Measurements from ENCODE around the gene PTS. TPM values are rescaled to one million over a fixed set of nuclear protein-coding genes. Genes with fewer than 3 reads are reported as not detected.
A peak's percentile ranks its signal among the peaks of the same experiment; 100 is the strongest.

PTS gene
- total RNA-seq, 4 donors from 2014 or later = 24.3 to 40.0 (median 38.3) TPM

DNA sequence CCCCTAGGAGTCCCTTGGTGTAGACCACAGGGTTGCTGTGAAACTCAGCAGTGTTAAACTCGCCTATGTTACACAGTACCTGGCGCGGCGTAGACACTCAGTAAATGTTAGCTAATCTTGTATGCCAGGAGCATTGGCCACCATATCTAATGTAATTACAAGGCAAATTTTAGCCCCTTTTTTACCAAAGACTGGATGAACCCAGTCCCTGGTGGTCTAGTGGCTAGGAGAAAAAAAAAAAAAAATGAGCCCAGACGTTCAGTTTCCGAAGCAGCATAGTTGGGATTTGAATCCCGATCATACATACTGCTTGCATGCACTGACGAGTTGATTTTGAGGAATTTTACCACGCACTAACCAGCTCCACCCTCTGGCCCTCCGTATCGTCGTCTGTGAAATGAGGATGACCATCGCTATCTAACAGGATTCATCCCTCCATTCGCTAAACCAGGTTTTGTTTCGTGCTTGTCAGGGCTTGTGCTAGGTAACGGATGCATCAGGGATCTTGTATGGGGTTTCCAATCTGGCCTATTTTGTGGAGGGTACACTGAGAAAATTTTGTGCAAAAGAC lies 688 bp downstream of the PTS start:
- WGBS, 2 donors = 0 to 4% methylated on average over 16 of the region's 16 CpGs
- Histone ChIP-seq H3K4me3 (peak overlapping the region; percentile 64 to 97 (median 77)), H3K9me3 (no peaks in the 10 kb centered on the region), H3K27ac (peak overlapping the region; percentile 96 to 100 (median 100)), H3K4me1 (peaks cover 0 to 26% (median 3%) of the 10 kb centered on the region in 4 donors), H3K36me3 (peaks cover 0 to 26% (median 13%) of the 10 kb centered on the region in 3 donors), H3K27me3 (no peaks in the 10 kb centered on the region)
- no peak for TF ChIP-seq EP300 (IDR thresholded peaks at IDR 0.05)
- TF ChIP-seq, protein P1, sequence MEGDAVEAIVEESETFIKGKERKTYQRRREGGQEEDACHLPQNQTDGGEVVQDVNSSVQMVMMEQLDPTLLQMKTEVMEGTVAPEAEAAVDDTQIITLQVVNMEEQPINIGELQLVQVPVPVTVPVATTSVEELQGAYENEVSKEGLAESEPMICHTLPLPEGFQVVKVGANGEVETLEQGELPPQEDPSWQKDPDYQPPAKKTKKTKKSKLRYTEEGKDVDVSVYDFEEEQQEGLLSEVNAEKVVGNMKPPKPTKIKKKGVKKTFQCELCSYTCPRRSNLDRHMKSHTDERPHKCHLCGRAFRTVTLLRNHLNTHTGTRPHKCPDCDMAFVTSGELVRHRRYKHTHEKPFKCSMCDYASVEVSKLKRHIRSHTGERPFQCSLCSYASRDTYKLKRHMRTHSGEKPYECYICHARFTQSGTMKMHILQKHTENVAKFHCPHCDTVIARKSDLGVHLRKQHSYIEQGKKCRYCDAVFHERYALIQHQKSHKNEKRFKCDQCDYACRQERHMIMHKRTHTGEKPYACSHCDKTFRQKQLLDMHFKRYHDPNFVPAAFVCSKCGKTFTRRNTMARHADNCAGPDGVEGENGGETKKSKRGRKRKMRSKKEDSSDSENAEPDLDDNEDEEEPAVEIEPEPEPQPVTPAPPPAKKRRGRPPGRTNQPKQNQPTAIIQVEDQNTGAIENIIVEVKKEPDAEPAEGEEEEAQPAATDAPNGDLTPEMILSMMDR (IDR thresholded peaks at IDR 0.05) = peak in 2 of 5 experiments; percentile 2 to 5
- no peak for DNase-seq (ENCODE audit: low spot score in 2 of 2)

DNA sequence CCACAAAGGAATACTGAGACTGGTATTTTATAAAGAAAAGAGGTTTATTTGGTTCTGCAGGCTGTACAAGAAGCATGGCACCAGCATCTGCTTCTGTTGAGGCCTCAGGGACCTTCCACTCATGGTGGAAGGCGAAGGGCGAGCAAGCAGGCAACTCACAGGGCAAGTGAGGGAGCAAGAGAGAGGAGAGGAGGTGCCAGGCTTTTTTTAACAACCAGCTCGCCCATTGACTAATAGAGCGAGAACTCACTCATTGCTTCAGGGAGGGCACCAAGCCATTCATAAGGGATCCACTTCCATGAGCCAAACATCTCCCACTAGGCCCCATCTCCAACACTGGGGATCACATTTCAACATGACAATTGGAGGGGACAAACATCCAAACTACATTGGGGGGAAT lies 1.2 kb downstream of the PTS start:
- TF ChIP-seq, protein P1 (IDR thresholded peaks at IDR 0.05) = no peak
- no peak for TF ChIP-seq EP300 (IDR thresholded peaks at IDR 0.05)
- TF ChIP-seq POLR2A (IDR thresholded peaks at IDR 0.05) = no peak
- H3K27ac ChIP-seq = peak overlapping the region; percentile 96 to 100 (median 100)
- peaks cover 0 to 26% (median 13%) of the 10 kb centered on the region in 3 donors for H3K36me3 ChIP-seq
- no peaks in the 10 kb centered on the region for H3K9me3 ChIP-seq
- no peaks in the 10 kb centered on the region for H3K27me3 ChIP-seq
- no peak for DNase-seq (ENCODE audit: low spot score in 2 of 2)
- H3K4me1 ChIP-seq = peaks cover 0 to 26% (median 3%) of the 10 kb centered on the region in 4 donors
- H3K4me3 ChIP-seq = peak overlapping the region; percentile 64 to 97 (median 77)
- 63 to 75% methylated on average over 4 of the region's 4 CpGs for WGBS, 2 donors

- H3K4me1 ChIP-seq = peaks cover 0 to 26% (median 3%) of the 10 kb centered on the region in 4 donors
- H3K27me3 ChIP-seq = no peaks in the 10 kb centered on the region
- H3K4me3 ChIP-seq = no peak overlapping the region
- H3K27ac ChIP-seq = no peak overlapping the region
- no peaks in the 10 kb centered on the region for H3K9me3 ChIP-seq
- 74 to 77% methylated on average over 2 of the region's 2 CpGs for WGBS, 2 donors
- DNase-seq (ENCODE audit: low spot score in 2 of 2) = no peak
- peaks cover 0 to 38% (median 13%) of the 10 kb centered on the region in 3 donors for H3K36me3 ChIP-seq
- TF ChIP-seq EP300 (IDR thresholded peaks at IDR 0.05) (no peak), POLR2A (IDR thresholded peaks at IDR 0.05) (no peak)
- TF ChIP-seq, protein P1 (IDR thresholded peaks at IDR 0.05) = no peak
These were observed 2.5 kb downstream of the PTS start for GRCh38 chr11:112228706-112229105.

DNA sequence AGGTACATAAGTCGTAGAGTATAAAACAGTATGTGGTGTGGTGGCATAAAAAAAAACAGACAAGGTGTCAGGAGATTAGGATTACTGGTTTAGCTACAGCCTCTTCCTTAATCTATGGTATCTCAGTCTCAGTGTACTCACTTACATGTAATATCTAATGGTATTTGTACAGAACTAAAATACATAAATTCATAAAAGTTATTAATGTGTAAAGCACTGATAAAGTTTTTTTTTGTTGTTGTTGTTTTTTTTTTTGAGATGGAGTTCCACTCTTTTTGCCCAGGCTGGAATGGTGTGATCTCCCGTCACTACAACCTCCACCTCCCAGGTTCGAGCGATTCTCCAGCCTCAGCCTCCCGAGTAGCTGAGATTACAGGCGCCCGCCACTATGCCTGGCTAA lies 2.9 kb downstream of the PTS start:
- Histone ChIP-seq H3K4me1 (peaks cover 0 to 26% (median 3%) of the 10 kb centered on the region in 4 donors), H3K36me3 (peaks cover 0 to 42% (median 13%) of the 10 kb centered on the region in 3 donors), H3K9me3 (no peaks in the 10 kb centered on the region), H3K4me3 (no peak overlapping the region), H3K27me3 (no peaks in the 10 kb centered on the region), H3K27ac (no peak overlapping the region)
- no peak for TF ChIP-seq EP300 (IDR thresholded peaks at IDR 0.05)
- TF ChIP-seq, protein P1 (IDR thresholded peaks at IDR 0.05) = no peak
- WGBS, 2 donors = 96 to 97% methylated on average over 7 of the region's 7 CpGs
- no peak for DNase-seq (ENCODE audit: low spot score in 2 of 2)

DNA sequence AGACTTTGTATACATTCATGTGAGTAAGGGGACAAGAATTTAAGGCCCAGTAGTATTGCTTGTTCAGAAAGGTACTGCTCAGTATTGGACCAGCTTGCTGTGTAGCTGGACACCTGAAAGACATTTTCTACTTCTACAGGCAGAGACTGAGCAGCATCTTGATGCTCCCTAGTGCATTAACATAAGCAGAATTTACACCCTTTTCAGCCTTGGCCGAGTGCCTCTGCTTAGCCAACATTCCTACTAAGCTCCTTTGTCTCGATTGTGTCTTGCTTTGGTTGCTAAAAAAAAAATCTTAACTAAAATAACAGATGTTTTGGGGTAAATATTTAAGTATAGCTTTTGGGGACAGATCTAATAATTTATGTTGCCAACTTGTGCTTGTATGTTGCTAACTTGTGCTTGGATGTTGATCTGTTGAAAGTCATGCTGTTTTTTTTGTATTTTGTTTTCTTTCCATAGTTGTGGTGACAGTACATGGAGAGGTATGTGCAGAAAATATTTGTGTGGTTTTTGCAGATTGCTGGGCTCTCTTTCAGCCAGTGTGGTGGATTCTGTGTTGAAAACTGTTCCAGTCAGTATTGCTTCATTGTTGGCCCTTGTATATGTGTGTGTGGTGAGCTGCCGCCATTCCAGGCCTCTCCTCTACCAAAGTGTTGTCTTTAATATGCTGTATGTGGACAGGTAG lies 3.7 kb downstream of the PTS start:
- H3K27ac ChIP-seq = no peak overlapping the region
- TF ChIP-seq EP300 (IDR thresholded peaks at IDR 0.05) (no peak), POLR2A (IDR thresholded peaks at IDR 0.05) (no peak)
- TF ChIP-seq, protein P1 (IDR thresholded peaks at IDR 0.05) = no peak

More for the DNA sequence above, 3.7 kb downstream of the PTS start:
- Histone ChIP-seq H3K9me3 (no peaks in the 10 kb centered on the region), H3K4me3 (no peak overlapping the region), H3K36me3 (peaks cover 0 to 49% (median 13%) of the 10 kb centered on the region in 3 donors), H3K4me1 (peaks cover 0 to 26% (median 3%) of the 10 kb centered on the region in 4 donors), H3K27me3 (no peaks in the 10 kb centered on the region)
- WGBS, 2 donors = 49 to 64% methylated on average over 3 of the region's 3 CpGs
- no peak for DNase-seq (ENCODE audit: low spot score in 2 of 2)
